AG09309 (cell line): Measurements from ENCODE around the gene LGALS3BP.
"Not testable (repeated sequence)": the region's sequence is repeated elsewhere in the genome, so short reads cannot be mapped to it uniquely, and the experiment has no call there.

Source experiments
- DNase-seq: peaks from one replicate; pipeline ENCODE4 v3.0.0-alpha.2; 2010; ENCODE audit warnings: low read depth
- H3K4me3 ChIP-seq: 2 replicates; pipeline ENCODE4 v1.5.1; 2011; ENCODE audit warnings: mild to moderate bottlenecking, low read depth, low read length, moderate library complexity; ENCODE audit not compliant: control insufficient read depth
- CTCF ChIP-seq: IDR thresholded peaks from 2 replicates; pipeline ENCODE4 v1.5.1; 2011; ENCODE audit warnings: mild to moderate bottlenecking, low read depth, low read length, inconsistent platforms; ENCODE audit not compliant: insufficient read depth, control insufficient read depth; ENCODE audit errors: missing control alignments

LGALS3BP gene

GRCh38 chr17:78966123-78966813 lies 13.5 kb downstream of the LGALS3BP start:
- H3K4me3 ChIP-seq, result no peak overlapping the region
- DNase-seq, result no peak
- no peak for TF ChIP-seq CTCF

- no peak overlapping the region for H3K4me3 ChIP-seq
- no peak for TF ChIP-seq CTCF
- DNase-seq, result no peak
Observed at GRCh38 chr17:78965491-78965924, 14.2 kb downstream of the LGALS3BP start.

- no peak for DNase-seq
- no peak overlapping the region for H3K4me3 ChIP-seq
- no peak for TF ChIP-seq CTCF
Observed at GRCh38 chr17:78963378-78963777, 16.3 kb downstream of the LGALS3BP start.

- not testable (repeated sequence) for DNase-seq, H3K4me3 ChIP-seq
Observed at GRCh38 chr17:78962984-78963348, 16.8 kb downstream of the LGALS3BP start.

GRCh38 chr17:78962345-78962983 lies 17.3 kb downstream of the LGALS3BP start:
- no peak for DNase-seq
- H3K4me3 ChIP-seq, result no peak overlapping the region
- no peak for TF ChIP-seq CTCF

GRCh38 chr17:78961571-78961970 lies 18.2 kb downstream of the LGALS3BP start:
- no peak for DNase-seq
- no peak for TF ChIP-seq CTCF

GRCh38 chr17:78960928-78961327 lies 18.8 kb downstream of the LGALS3BP start:
- no peak for DNase-seq
- no peak overlapping the region for H3K4me3 ChIP-seq
- TF ChIP-seq CTCF, result no peak

More at GRCh38 chr17:78961571-78961970, 18.2 kb downstream of the LGALS3BP start:
- H3K4me3 ChIP-seq, result no peak overlapping the region
